ENCODE results near the gene MMP23B. TPM values are rescaled to one million over a fixed set of nuclear protein-coding genes. Genes with fewer than 3 reads are reported as not detected.
"Not testable (repeated sequence)": the region's sequence is repeated elsewhere in the genome, so short reads cannot be mapped to it uniquely, and the experiment has no call there.

Gene MMP23B
- total and polyA plus RNA-seq, 7 donors = 1.8 to 58.7 (median 3.6) TPM

GRCh38 chr1:1630965-1631781, 800 bp upstream of the MMP23B start:
- Histone ChIP-seq H3K9me3 (no peaks in the 10 kb centered on the region), H3K27me3 (peaks cover 17 to 40% (median 36%) of the 10 kb centered on the region in 3 donors), H3K27ac (peak overlapping the region; percentile 70 to 85 (median 74)), H3K36me3 (peaks cover 0 to 29% (median 10%) of the 10 kb centered on the region in 4 donors), H3K4me1 (peaks cover 0 to 25% (median 20%) of the 10 kb centered on the region in 4 donors), H3K4me3 (peak overlapping the region in 3 of 4 donors; percentile 28 to 46 (median 36))
- intact Hi-C loops (cut with DNase I) = no loop called here
- peak in 3 of 4 donors; percentile 19 to 49 (median 39) for TF ChIP-seq POLR2AphosphoS5 (IDR thresholded peaks at IDR 0.05)
- no peak for TF ChIP-seq POLR2A (IDR thresholded peaks at IDR 0.05)
- no peak for TF ChIP-seq EP300 (IDR thresholded peaks at IDR 0.05)
- no peak for TF ChIP-seq CTCF (IDR thresholded peaks at IDR 0.05)
- 8 to 9% methylated on average over 79 of the region's 79 CpGs for WGBS, 2 donors
- peak; percentile 89 for DNase-seq

- WGBS, 2 donors = no CpG with 5 or more reads among the region's 35 CpGs
- not testable (repeated sequence) for H3K4me3 ChIP-seq, DNase-seq
These were observed 1.4 kb downstream of the MMP23B start for GRCh38 chr1:1633409-1633808.

GRCh38 chr1:1634613-1635012, 2.6 kb downstream of the MMP23B start:
- Histone ChIP-seq H3K4me1 (peaks cover 0 to 25% (median 20%) of the 10 kb centered on the region in 4 donors), H3K27me3 (peaks cover 17 to 28% (median 27%) of the 10 kb centered on the region in 3 donors), H3K36me3 (peaks cover 4 to 21% (median 17%) of the 10 kb centered on the region in 4 donors)
- intact Hi-C loops (cut with DNase I); H3K9me3 ChIP-seq; H3K27ac ChIP-seq; H3K4me3 ChIP-seq: not testable (repeated sequence)
- 91 to 94% methylated on average over 9 of the region's 13 CpGs for WGBS, 2 donors
- peak; percentile 37 for DNase-seq

More at GRCh38 chr1:1633409-1633808, 1.4 kb downstream of the MMP23B start:
- peaks cover 0 to 25% (median 20%) of the 10 kb centered on the region in 4 donors for H3K4me1 ChIP-seq
- H3K27ac ChIP-seq; intact Hi-C loops (cut with DNase I); H3K9me3 ChIP-seq: not testable (repeated sequence)
- peaks cover 17 to 40% (median 36%) of the 10 kb centered on the region in 3 donors for H3K27me3 ChIP-seq
- H3K36me3 ChIP-seq = peaks cover 5 to 23% (median 17%) of the 10 kb centered on the region in 4 donors

- H3K4me3 ChIP-seq; H3K27ac ChIP-seq; intact Hi-C loops (cut with DNase I); H3K9me3 ChIP-seq; H3K27me3 ChIP-seq; H3K4me1 ChIP-seq: not testable (repeated sequence)
- 93 to 94% methylated on average over 37 of the region's 37 CpGs for WGBS, 2 donors
- peak; percentile 57 for DNase-seq
- H3K36me3 ChIP-seq = peaks cover 4 to 26% (median 18%) of the 10 kb centered on the region in 4 donors
These were observed 4.9 kb downstream of the MMP23B start for GRCh38 chr1:1636621-1637478.

- H3K27ac ChIP-seq; H3K4me1 ChIP-seq; H3K27me3 ChIP-seq; H3K4me3 ChIP-seq; H3K9me3 ChIP-seq; intact Hi-C loops (cut with DNase I): not testable (repeated sequence)
- DNase-seq = peak; percentile 40
- WGBS, 2 donors = 93% methylated on average over 14 of the region's 14 CpGs
- peaks cover 4 to 26% (median 18%) of the 10 kb centered on the region in 4 donors for H3K36me3 ChIP-seq
These were observed 5.5 kb downstream of the MMP23B start for GRCh38 chr1:1637479-1637875.

- peak; percentile 39 for DNase-seq
- WGBS, 2 donors = 66 to 96% methylated on average over 9 of the region's 13 CpGs
- H3K27me3 ChIP-seq; H3K4me1 ChIP-seq; H3K9me3 ChIP-seq; H3K4me3 ChIP-seq; H3K27ac ChIP-seq; intact Hi-C loops (cut with DNase I): not testable (repeated sequence)
- H3K36me3 ChIP-seq = peaks cover 4 to 26% (median 18%) of the 10 kb centered on the region in 4 donors
These were observed 6.6 kb downstream of the MMP23B start for GRCh38 chr1:1638528-1638927.

GRCh38 chr1:1639368-1639767, 7.4 kb downstream of the MMP23B start:
- H3K4me1 ChIP-seq; H3K27me3 ChIP-seq; H3K27ac ChIP-seq; H3K9me3 ChIP-seq; H3K4me3 ChIP-seq; intact Hi-C loops (cut with DNase I): not testable (repeated sequence)
- 95 to 97% methylated on average over 16 of the region's 16 CpGs for WGBS, 2 donors
- peaks cover 4 to 26% (median 18%) of the 10 kb centered on the region in 4 donors for H3K36me3 ChIP-seq
- peak; percentile 47 for DNase-seq

GRCh38 chr1:1640081-1640480, 8.1 kb downstream of the MMP23B start:
- H3K27ac ChIP-seq; intact Hi-C loops (cut with DNase I); H3K4me3 ChIP-seq; H3K9me3 ChIP-seq; H3K27me3 ChIP-seq; H3K4me1 ChIP-seq: not testable (repeated sequence)
- WGBS, 2 donors = 97 to 98% methylated on average over 18 to 21 of the region's 25 CpGs
- peak; percentile 40 for DNase-seq
- peaks cover 4 to 26% (median 18%) of the 10 kb centered on the region in 4 donors for H3K36me3 ChIP-seq

GRCh38 chr1:1640711-1641461, 8.9 kb downstream of the MMP23B start:
- intact Hi-C loops (cut with DNase I) = not testable (repeated sequence)
- DNase-seq = peak; percentile 40

GRCh38 chr1:1646326-1646725, 14.4 kb downstream of the MMP23B start:
- DNase-seq; H3K27ac ChIP-seq; H3K4me3 ChIP-seq; H3K4me1 ChIP-seq; H3K27me3 ChIP-seq; H3K9me3 ChIP-seq; intact Hi-C loops (cut with DNase I): not testable (repeated sequence)
- peaks cover 16 to 56% (median 35%) of the 10 kb centered on the region in 4 donors for H3K36me3 ChIP-seq
- 89 to 90% methylated on average over 5 of the region's 5 CpGs for WGBS, 2 donors

More at GRCh38 chr1:1640711-1641461, 8.9 kb downstream of the MMP23B start:
- not testable (repeated sequence) for H3K4me3 ChIP-seq, H3K9me3 ChIP-seq, H3K27ac ChIP-seq, H3K27me3 ChIP-seq, H3K4me1 ChIP-seq
- peaks cover 4 to 30% (median 21%) of the 10 kb centered on the region in 4 donors for H3K36me3 ChIP-seq
- 94 to 96% methylated on average over 33 to 34 of the region's 38 CpGs for WGBS, 2 donors

All from sigmoid colon (tissue), 7 donors.